Measurements from ENCODE around the gene SMIM27. TPM values are rescaled to one million over a fixed set of nuclear protein-coding genes. Genes with fewer than 3 reads are reported as not detected.

Gene SMIM27
- total and polyA plus RNA-seq, 9 of the 15 experiments (the other 6 are each of a cell fraction or from before 2014, with no cell fraction given) = 2.9 to 16.1 (median 7.9) TPM

GRCh38 chr9:32572900-32573523, 20.9 kb downstream of the SMIM27 start, which contains the start of gene NDUFB6 (continued):
- TF ChIP-seq CREB3 (tag; conservative IDR thresholded peaks at IDR 0.05; ENCODE audit: low read depth) (no peak), RFX5 (IDR thresholded peaks at IDR 0.05; ENCODE audit: low read depth, low read length) (no peak), MECOM (CRISPR knock-in tag; IDR thresholded peaks at IDR 0.05) (no peak), RBM22 (IDR thresholded peaks at IDR 0.05; ENCODE audit: low read depth, low read length, poor library complexity, severe bottlenecking) (no peak), POLR2AphosphoS5 (IDR thresholded peaks at IDR 0.05; ENCODE audit: control insufficient read depth, insufficient read depth, low read depth, low read length) (peak; percentile 54; the same call in 1 of the 2 replicates), STAG1 (CRISPR knock-in tag; IDR thresholded peaks at IDR 0.05; ENCODE audit: borderline replicate concordance) (no peak), MXD1 (CRISPR knock-in tag; IDR thresholded peaks at IDR 0.05; ENCODE audit: borderline replicate concordance, poor library complexity, severe bottlenecking) (no peak), NR2F6 (CRISPR knock-in tag; IDR thresholded peaks at IDR 0.05) (no peak), HDGF (IDR thresholded peaks at IDR 0.05) (no peak), NBN (IDR thresholded peaks at IDR 0.05; ENCODE audit: low read depth) (0 out of 2 replicates have a peak, but pooled peaks have one; percentile 11), TSC22D4 (tag; IDR thresholded peaks at IDR 0.05) (no peak), ZSCAN32 (CRISPR knock-in tag; IDR thresholded peaks at IDR 0.05) (no peak)
- TF ChIP-seq, protein P1, sequence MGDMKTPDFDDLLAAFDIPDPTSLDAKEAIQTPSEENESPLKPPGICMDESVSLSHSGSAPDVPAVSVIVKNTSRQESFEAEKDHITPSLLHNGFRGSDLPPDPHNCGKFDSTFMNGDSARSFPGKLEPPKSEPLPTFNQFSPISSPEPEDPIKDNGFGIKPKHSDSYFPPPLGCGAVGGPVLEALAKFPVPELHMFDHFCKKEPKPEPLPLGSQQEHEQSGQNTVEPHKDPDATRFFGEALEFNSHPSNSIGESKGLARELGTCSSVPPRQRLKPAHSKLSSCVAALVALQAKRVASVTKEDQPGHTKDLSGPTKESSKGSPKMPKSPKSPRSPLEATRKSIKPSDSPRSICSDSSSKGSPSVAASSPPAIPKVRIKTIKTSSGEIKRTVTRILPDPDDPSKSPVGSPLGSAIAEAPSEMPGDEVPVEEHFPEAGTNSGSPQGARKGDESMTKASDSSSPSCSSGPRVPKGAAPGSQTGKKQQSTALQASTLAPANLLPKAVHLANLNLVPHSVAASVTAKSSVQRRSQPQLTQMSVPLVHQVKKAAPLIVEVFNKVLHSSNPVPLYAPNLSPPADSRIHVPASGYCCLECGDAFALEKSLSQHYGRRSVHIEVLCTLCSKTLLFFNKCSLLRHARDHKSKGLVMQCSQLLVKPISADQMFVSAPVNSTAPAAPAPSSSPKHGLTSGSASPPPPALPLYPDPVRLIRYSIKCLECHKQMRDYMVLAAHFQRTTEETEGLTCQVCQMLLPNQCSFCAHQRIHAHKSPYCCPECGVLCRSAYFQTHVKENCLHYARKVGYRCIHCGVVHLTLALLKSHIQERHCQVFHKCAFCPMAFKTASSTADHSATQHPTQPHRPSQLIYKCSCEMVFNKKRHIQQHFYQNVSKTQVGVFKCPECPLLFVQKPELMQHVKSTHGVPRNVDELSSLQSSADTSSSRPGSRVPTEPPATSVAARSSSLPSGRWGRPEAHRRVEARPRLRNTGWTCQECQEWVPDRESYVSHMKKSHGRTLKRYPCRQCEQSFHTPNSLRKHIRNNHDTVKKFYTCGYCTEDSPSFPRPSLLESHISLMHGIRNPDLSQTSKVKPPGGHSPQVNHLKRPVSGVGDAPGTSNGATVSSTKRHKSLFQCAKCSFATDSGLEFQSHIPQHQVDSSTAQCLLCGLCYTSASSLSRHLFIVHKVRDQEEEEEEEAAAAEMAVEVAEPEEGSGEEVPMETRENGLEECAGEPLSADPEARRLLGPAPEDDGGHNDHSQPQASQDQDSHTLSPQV (IDR thresholded peaks at IDR 0.05) = no peak
